NCI-H2196 (cell line): Measurements from ENCODE around the gene AVL9.
"Not testable (repeated sequence)": the region's sequence is repeated elsewhere in the genome, so short reads cannot be mapped to it uniquely, and the experiment has no call there.

Experiments used
- DNase-seq: peaks from one replicate; lab custom pipeline; 2025; ENCODE audit not compliant: unreplicated experiment; lab: John Stamatoyannopoulos, UW

The AVL9 gene

GRCh38 chr7:32634798-32635393, 139.6 kb downstream of the AVL9 start:
- not testable (repeated sequence) for DNase-seq

- DNase-seq: not testable (repeated sequence)
Measured at GRCh38 chr7:32636725-32637462, 141.6 kb downstream of the AVL9 start.

DNA sequence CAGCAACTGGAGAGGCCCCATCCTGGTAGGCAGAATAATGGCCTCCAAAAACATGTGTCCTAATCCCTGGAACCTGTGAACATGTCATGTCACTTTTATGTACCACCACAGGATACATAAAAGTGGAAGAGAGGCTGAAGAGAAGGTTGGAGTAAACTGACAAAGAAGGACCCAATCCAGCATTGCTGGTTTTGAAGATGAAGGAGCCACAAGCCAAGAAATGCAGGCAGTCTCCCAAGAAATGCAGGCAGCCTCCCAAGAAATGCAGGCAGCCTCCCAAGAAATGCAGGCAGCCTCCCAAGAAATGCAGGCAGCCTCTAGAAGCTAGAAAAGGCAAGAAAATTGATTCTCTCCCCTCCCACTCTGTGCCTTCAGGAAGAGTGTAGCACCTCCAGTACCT, 142.3 kb downstream of the AVL9 start:
- not testable (repeated sequence) for DNase-seq
